Activated gamma-delta T cell treated with anti-CD3 and anti-CD28 coated beads, Interleukin-2, amount 50 U/mL, for 16 hours (primary cell): ENCODE data around the gene TSPAN4.

Source experiments
- DNase-seq: peaks from one replicate; pipeline ENCODE4 v3.0.0-alpha.2; 2020; ENCODE audit warnings: low read depth

TSPAN4 gene

DNA sequence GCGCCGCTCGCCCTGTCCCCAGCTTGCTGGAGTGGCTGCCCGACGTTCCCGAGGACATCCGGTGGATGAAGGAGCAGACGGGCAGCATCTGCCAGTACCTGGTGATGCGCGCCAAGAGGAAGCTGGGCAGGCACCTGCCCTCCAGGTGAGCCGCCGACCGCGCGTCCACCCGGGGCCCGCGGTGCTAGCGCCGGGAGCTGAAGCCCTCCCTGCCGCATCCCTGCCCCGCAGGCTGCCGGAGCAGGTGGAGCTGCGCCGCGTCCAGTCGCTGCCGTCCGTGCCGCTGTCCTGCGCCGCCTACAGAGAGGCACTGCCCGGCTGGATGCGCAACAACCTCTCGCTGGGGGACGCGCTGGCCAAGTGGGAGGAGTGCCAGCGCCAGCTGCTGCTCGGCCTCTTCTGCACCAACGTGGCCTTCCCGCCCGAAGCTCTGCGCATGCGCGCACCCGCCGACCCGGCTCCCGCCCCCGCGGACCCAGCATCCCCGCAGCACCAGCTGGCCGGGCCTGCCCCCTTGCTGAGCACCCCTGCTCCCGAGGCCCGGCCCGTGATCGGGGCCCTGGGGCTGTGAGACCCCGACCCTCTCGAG lies 18.3 kb upstream of the TSPAN4 start:
- no peak for DNase-seq

DNA sequence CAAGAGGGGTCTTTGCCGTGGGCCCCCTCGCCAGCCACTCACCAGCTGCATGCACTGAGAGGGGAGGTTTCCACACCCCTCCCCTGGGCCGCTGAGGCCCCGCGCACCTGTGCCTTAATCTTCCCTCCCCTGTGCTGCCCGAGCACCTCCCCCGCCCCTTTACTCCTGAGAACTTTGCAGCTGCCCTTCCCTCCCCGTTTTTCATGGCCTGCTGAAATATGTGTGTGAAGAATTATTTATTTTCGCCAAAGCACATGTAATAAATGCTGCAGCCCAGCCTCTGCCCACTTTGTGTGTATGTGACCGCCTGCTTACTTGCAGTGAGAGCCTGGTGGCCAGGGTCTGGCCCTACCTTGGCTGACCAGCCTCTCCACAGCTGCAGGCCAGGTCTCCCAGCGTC lies 17.7 kb upstream of the TSPAN4 start:
- no peak for DNase-seq

DNA sequence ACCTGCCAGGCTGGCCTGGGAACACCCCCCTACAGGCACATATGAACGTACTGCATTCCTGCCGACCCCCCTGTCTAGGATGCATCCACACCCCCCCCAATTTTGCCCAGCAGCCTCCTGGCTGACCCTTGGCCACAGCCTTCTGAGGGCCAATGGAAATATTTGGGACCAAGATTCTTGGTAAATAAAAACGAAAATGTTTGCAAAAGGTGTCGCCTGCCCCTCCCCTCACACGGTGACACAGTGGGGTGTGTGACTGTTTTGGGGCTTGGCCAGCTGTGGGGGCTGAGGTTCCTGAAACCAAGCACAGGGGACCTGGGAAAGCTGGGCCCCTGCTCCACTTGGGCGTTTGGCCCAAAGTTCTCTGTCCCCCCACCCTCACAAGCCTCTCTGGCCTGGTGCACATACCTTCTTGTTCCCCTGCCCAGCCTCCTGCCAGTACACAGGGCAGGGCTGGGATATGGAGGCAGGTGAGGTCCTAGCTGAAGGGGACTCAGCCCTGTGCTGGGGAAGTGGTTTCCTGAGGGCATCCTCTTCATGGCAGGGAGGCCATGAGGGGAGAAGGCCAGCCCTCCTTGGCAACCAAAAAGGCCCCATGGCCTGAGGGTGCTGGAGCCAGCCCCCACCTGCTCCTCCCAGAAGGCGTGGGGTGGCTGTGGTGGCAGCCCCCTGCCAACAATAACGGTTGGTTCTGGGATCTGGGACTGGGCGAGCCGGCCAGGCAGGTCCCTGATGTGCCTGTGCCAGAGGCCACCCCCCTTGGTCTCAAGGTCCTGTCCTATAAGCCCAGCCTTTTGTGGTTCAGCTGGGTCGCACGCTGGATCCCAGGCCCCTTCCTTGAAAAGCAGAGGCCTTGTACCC lies 17.1 kb upstream of the TSPAN4 start:
- no peak for DNase-seq

DNA sequence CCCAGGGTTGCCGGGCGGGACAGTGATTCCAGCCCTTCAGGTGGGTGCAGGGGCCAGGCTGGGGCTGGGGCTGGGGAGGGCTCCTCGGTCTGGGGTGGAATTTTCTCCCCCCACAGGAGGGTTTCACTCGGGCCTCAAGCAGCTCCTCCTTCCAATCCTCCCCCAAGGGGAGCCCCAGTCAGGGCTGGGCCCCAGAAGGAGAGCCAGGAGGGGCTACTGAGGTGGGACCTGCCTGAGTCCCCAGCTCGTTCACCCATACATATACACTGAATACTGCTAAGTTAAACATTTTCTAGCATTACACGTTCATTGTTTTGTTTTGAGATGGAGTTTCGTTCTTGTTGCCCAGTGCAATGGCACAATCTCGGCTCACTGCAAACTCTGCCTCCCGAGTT lies 16.4 kb upstream of the TSPAN4 start:
- no peak for DNase-seq

DNA sequence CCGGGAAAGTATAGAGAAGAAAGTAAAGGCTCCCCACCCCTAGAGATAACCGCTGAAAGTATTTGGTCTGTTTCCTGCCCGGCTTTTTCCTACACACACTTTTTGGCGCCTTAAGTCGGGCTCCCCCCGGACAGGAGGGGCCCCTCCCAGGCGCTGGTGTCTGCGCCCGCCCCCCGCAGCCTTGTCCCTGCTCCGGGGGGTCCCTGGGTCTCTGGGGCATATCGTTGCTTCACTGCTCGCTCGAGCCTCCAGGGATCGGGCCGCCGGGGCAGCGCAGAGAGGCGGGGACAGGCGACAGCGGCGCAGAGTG lies 15.9 kb upstream of the TSPAN4 start:
- no peak for DNase-seq

DNA sequence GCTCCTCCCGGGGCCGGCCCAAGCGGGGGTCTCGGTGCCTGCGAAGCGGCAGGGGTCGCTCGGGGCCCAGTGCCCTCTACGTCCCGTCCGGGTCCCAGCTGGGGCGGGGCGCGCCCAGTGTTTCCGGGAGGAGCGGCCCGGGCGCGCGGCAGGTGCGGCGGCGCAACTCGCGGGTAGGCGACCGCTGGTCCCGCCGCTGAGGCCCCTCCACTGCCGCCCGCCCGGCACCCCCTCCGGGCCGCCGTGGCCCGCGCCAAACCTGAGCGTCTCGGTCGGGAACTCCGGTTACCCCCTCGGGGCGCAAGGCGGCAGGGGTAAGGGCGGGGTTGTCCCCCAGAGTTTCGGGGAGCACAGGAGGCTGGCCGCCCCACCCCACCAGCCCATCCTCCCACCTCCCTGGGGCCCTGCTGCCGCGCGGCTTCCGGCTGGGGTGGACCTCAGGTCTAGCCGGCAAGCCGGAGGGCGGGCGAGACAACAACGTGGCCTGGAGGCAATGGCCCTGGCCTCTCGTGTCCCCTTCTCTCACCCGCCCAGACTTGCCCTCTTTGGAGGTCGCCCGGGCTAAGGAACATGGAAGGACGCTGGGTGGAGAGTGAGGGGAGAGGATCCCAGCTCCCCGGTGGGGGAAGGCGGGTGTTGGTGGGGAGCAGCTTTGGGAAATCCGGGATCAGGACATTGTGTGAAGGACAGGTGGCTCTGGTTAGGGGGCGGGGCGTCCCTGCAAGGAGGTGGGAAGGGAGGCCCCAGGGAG lies 15.3 kb upstream of the TSPAN4 start:
- DNase-seq = no peak

DNA sequence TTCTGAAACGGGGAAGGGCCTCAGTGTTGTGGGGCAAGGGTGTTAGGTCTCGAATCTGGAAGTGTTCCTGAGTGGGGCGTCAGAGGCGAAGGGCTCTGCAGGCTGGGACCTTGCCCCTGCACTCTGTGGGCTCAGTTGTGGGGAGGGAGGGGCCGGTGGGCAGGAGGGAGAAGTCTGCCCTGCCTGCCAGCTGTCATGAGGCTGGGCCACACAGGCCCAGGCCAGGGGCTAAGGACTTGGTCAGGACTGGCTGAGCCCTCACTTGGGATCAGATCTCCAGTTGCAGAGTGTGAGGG lies 14.8 kb upstream of the TSPAN4 start, which contains the start of gene CRACR2B:
CRACR2B (plus strand) TSS at position 23 of the 296 bp plus-strand sequence. CDS start 689 bp downstream, outside the sequence.
- no peak for DNase-seq

DNA sequence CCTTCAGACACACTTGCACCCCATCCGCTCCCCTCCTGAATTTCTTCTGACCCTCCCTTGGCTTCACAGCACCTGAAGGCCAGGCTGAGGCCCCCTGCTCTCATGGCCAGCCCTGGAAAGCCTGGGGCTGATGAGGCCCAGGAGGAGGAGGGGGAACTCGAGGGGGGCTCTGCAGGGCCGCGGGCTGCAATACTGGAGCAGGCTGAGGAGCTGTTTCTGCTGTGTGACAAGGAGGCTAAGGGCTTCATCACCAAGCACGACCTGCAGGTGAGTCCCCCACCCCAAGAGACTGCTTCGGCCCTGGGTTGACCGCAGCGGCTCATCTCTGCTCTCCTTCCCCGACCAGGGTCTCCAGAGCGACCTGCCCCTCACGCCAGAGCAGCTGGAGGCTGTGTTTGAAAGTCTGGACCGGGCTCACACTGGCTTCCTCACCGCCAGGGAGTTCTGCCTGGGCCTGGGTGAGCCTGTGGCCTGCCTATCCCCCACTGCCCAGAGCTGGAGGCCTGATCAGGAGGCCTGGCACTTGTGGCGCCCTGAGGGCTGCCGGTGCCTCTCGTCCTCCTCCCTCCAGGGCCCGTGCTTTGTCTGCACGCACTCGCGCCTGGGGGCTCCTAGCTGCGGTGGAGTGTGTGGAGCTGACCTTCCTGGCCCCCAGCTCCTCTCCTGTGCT lies 14.0 kb upstream of the TSPAN4 start:
- DNase-seq = no peak

DNA sequence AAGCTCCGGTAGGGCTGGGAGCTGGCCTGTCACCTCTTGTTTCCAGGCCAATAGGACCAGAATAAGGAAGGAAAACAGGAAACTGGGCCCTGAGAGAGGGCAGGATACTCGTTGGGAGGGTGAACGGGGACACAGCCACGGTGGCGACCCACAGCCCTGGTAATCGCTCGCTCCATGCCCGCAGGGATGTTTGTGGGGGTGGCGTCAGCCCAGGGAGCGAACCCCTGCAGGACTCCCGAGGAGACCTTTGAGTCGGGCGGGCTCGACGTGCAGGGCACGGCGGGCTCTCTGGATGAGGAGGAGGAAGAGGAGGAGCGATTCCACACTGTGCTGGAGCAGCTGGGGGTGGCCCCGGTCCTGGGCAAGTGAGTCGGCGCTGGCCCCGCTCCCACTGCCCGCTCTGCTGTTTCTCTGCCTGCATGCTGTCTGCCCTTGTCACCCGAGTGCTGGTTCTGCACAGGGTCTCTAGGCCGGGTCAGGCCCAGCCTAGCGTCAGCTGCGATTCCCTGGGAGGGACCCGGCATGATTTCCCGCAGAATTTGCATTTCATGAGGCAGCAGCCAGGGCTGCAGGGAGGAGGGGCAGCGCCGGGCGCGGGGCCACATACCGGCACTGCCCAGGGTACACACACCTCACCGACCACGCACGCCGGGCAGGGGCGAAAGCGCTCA lies 13.3 kb upstream of the TSPAN4 start:
- no peak for DNase-seq

DNA sequence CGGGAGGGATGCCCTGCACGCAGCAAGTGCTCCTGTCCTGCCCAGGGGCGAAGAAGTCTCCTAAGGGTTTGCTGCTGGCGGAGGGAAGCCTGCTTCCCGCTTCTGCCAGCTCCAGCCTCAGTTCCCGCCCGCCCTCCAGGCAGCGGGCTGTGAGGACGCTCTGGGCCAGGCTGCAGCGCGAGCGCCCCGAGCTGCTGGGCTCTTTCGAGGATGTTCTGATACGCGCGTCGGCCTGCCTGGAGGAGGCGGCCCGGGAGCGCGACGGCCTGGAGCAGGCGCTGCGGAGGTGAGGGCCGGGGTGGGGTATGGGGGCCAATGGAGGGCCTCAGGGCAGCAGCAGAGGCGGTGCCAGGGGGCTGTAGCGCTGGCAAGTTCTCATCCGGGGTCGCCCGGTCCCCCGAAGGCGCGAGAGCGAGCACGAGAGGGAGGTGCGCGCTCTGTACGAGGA lies 12.8 kb upstream of the TSPAN4 start:
- DNase-seq = no peak

DNA sequence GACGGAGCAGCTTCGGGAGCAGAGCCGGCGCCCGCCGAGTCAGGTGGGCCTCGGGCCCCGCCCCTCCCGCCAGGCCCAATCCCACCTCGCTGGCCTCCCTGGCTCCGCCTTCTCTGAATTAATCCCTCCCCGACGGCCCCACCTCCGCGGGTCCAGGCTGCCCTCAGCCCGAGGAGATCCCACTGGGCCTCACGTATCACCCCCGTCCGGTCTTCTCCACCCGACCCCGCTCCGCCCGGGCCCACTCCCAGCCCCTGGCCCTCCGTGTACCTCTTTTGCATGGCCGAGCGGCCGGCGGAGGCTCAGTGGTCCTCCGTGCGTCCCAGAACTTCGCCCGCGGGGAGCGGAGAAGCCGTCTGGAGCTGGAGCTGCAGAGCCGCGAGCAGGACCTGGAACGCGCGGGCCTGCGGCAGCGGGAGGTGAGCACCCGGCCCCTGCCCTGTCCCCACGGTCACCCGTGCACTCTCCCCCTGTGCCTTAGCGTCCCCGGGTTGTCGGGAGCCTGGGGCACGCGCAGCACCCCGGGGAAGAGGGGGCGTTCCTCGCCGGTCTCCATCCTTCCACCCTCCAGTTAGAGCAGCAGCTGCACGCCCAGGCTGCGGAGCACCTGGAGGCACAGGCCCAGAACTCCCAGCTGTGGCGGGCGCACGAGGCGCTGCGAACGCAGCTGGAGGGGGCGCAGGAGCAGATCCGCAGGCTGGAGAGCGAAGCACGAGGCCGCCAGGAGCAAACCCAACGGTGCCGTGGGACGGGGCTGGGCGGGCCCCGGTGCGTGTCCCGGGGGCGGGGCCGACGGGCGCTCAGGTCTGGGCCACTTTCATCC lies 12.1 kb upstream of the TSPAN4 start:
- peak; percentile 50 for DNase-seq

DNA sequence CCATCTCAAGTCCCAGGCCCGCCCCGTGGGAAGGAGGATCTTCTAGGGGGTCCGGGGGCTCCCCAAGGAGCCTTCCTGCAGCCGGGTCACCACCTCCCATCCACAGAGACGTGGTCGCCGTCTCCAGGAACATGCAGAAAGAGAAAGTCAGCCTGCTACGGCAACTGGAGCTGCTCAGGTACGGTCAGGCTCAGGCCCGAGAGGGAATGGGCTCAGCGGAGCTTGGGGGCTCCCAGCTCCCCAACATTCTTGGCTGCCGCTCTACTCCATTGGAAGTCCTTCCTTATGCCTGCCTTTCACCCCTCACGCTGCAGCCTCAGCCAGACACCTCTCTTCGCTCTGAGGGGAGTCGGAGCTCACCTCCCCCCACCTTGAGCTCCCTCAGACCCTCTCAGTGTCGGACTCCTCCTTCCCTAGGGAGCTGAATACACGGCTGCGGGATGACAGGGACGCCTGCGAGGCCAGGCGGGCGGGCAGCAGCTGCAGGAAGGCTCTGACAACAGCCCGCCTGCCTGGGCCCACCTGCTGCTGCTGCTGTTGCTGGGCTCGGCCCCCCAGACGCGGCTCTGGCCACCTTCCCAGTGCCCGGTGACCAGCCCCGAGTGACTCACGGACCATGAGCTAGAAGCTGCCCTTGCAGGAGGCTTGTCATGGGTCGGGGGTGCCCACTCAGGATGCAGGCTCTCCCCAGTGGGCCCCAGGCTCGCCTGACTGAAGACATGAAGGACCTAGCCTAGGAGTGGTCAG lies 11.4 kb upstream of the TSPAN4 start:
- no peak for DNase-seq

DNA sequence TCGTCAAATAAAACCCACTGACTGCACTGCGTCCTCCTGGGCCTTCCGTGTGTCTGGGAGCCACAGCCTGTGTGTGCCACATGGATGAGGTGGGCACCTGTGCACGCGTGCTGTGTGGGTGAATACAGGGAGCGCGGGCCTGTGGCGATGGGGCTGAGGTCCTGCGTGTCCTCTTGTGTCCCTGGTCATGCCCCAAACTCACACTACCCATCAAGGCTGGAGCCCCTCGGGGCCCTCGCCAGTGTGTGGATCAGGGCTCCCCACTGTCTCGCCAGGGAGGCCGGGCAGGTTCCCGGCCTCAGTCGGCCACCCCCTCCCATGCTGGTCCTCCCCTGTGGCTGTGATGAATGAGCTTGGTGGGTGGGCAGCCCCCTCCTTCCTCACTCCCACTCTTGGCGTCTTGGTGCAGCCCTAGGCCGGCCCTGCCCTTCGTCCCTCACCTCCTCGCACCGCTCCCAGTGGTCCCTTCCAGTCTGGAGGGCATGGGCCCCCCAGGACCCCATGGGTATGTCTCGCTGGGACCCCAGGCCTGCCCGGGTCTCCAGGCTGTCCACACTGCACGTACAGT lies 10.6 kb upstream of the TSPAN4 start:
- no peak for DNase-seq

DNA sequence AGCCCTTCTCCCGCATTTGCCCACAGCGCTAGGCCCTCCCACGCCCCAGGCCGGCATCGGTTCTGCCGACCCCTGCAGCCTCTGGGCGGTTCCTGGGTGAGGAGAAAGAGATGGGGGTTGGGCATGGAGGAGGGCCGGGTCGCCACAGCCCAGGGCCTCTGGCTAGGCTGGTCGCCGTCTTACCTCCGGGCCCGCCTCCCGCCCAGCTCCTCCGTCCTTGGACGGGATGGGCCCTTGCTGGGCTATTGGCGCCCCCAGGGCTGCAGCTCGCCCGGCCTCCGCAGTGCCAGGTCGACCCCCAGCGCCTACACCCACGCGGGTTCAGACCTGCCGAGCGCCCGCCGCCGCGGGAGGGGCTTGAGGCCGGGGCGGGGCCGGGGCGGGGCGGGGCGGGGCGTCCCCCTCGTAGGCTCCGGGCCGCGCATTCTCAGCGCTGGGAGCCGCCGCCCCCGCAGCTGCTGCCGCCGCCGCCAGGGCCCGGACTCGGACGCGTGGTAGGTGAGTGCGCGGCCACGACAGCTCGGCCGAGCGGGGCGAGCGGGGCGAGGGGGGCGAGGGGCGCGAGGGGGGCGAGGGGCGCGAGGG lies 10.0 kb upstream of the TSPAN4 start, which contains the start of gene CD151:
CD151 (plus strand) TSS at position 424 of the 585 bp plus-strand sequence. CDS start 3,118 bp downstream, outside the sequence.
- no peak for DNase-seq

DNA sequence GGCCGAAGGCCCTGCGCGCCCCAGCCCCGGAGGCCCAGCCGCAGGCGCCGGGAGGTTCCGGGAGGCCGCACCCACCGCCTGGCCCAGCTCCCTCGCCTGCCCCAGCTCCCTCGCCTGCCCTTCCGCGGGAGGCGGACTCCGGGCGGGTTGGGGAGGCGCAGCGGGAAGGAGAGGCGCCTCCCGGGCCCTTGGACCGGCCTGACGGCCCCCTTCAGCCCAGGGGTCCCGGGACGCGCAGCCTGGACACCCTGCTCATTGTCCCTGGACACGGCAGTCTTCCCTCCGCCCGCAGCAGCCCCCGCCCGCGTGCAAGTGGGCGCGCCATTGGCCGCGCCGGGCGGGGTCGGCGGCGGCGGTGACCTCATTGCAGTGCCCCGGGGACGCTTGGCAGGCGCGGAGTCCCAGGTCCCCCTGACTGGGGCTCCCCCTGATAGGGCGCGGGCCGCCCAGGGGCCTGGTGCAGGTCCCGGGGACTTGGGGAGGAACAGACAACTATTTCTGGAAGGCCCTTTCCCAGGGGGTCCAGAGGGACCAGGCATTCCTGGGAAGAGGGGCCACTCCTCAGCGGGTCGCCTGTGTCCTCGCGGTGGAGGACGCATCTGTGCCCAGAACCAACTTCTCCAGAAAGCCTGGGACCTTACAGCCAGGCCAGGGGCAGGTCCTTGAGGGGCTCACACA lies 9.4 kb upstream of the TSPAN4 start:
- DNase-seq = no peak

DNA sequence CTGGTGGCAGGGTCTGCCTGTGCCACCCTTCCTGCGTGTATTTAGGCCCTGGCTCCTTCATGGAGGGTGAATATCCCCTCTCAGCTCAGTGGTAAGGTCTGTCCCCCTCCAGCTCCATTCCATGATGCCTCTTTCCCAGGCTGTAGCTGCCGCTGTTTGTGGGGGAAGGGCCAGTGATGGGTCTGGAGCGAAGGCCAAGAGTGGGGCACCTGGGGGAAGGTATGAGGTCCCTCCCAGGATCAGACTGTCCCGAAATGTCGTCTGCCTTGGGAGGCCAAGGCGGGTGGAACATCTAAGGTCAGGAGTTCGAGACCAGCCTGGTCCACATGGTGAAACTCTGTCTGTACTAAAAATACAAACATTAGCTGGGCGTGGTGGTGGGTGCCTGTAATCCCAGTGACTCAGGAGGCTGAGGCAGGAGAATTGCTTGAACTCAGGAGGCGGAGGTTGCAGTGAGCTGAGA lies 8.8 kb upstream of the TSPAN4 start:
- no peak for DNase-seq

DNA sequence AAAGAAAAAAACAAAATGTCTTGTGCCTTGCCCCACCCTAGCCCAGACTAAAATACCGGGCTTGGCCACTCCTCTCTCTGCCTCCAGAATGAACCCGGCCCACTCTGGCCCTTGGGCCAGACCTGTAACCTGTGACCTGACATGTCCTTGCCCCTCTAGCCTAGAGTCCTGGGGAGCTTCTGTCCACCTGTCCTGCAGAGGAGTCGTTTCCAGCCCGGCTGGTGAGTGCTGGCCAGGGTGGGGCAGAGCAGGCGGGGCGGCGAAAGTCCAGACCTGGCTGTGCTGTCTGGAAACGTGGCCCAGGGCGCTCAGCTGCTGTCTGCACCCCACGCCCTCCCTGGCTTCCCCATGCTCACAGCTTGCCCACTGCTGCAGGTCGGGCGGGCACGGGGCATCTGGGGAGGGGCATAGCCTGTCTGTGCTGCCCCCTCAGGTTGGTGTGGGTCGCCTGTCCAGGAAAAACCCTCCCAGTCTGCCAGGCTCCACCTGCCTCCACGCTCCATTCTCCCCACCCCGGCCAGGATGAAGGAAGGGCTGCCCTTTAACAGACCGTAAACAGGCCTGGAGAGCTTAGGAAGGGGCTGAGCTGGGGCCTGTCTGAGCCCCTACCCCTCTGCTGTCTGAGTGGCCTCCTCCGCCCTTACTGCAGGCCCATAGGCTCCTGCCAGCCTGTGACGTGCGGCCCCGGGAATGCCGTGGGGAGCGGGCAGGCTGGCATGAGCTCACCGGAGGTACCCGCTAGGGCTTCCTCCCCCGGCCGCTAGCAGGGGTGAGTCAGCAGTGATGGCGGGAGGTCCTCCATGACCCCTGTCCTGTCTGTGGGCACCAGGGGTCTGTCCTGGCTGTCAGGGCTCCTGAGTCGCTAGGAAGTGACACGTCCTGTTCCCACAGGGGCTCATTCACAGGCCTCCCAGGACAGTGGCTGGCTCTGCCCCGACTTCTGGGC lies 8.0 kb upstream of the TSPAN4 start:
- no peak for DNase-seq

DNA sequence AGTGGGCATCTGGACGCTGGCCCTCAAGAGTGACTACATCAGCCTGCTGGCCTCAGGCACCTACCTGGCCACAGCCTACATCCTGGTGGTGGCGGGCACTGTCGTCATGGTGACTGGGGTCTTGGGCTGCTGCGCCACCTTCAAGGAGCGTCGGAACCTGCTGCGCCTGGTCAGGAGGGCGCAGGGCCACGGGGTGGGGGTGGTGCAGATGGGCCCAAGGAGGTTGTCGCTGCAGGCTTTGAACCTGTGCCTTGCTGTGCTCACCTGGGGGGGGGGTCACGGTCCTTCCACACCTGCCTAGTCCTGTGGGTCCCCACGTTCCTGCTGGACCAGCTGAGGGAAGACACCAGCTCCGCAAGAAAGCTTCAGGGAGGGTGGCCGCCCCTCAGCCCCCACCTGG lies 6.4 kb upstream of the TSPAN4 start:
- DNase-seq = no peak
